Cardiac muscle cell (in vitro differentiated cells and primary cell): ENCODE results near the gene PRIM1. TPM values are rescaled to one million over a fixed set of nuclear protein-coding genes. Genes with fewer than 3 reads are reported as not detected.
A peak's percentile ranks its signal among the peaks of the same experiment; 100 is the strongest.

Source experiments
- DNase-seq, 2 donors: peaks; one replicate each; pipeline versions ENCODE4 v3.0.0 to v3.0.0-alpha.2; 2010 to 2017; ENCODE audit warnings: low read depth in 1 of 2, low spot score in 1 of 2
- H3K27ac ChIP-seq: fragments of 200-600 bp; sonication (generic); 2 replicates; pipeline ENCODE4 v1.5.1; 2016
- H3K27me3 ChIP-seq: fragments of 200-600 bp; sonication (generic); 2 replicates; pipeline ENCODE4 v1.6.0; 2016; ENCODE audit warnings: control low read depth
- H3K36me3 ChIP-seq: fragments of 200-600 bp; sonication (generic); 2 replicates; pipeline ENCODE4 v1.5.1; 2016; ENCODE audit warnings: control low read depth
- H3K4me1 ChIP-seq: fragments of 200-600 bp; sonication (generic); 2 replicates; pipeline ENCODE4 v1.8.1; 2017; ENCODE audit warnings: low read depth, mild to moderate bottlenecking, mixed run types
- H3K4me3 ChIP-seq: fragments of 200-600 bp; sonication (generic); 2 replicates; pipeline ENCODE4 v1.5.1; 2016; ENCODE audit warnings: mild to moderate bottlenecking
- H3K9me3 ChIP-seq: fragments of 200-600 bp; sonication (generic); 2 replicates; pipeline ENCODE4 v1.5.1; 2017; ENCODE audit warnings: low read depth, mild to moderate bottlenecking, control low read depth
- CTCF ChIP-seq: IDR thresholded peaks from 2 replicates; pipeline ENCODE4 v1.5.1; 2012; ENCODE audit warnings: low read depth, mild to moderate bottlenecking, low read length
- polyA plus RNA-seq: library from polyadenylated mRNA; unstranded; fragments of >200 nt; fragmentation: Nextera tagmentation; extraction: Ambion mirVana; gene quantifications from 2 replicates; pipeline ENCODE4 v1.2.1, GENCODE V29; 2016
- total RNA-seq: library from RNA; depleted of rRNA; stranded (reverse); fragments of >200 nt; gene quantifications from 2 replicates; pipeline ENCODE4 v1.2.3, GENCODE V29; 2016

PRIM1 gene
- total and polyA plus RNA-seq, 2 experiments from 2014 or later, result 6.0 to 15.4 TPM

- H3K9me3 ChIP-seq, result no peaks in the 10 kb centered on the region
- no peaks in the 10 kb centered on the region for H3K27me3 ChIP-seq
- no peak for DNase-seq
- no peaks in the 10 kb centered on the region for H3K4me1 ChIP-seq
- H3K27ac ChIP-seq, result no peak overlapping the region
- H3K4me3 ChIP-seq, result no peak overlapping the region
- no peak for TF ChIP-seq CTCF
- H3K36me3 ChIP-seq, result no peaks in the 10 kb centered on the region
Observed at GRCh38 chr12:56766535-56766934, 14.4 kb upstream of the PRIM1 start.

- Histone ChIP-seq H3K27me3 (no peaks in the 10 kb centered on the region), H3K27ac (no peak overlapping the region), H3K9me3 (no peaks in the 10 kb centered on the region), H3K4me1 (no peaks in the 10 kb centered on the region), H3K4me3 (no peak overlapping the region), H3K36me3 (no peaks in the 10 kb centered on the region)
- TF ChIP-seq CTCF, result no peak
- DNase-seq, result peak in 1 of 2 donors; percentile 45
Observed at GRCh38 chr12:56763753-56764657, 11.9 kb upstream of the PRIM1 start.

DNA sequence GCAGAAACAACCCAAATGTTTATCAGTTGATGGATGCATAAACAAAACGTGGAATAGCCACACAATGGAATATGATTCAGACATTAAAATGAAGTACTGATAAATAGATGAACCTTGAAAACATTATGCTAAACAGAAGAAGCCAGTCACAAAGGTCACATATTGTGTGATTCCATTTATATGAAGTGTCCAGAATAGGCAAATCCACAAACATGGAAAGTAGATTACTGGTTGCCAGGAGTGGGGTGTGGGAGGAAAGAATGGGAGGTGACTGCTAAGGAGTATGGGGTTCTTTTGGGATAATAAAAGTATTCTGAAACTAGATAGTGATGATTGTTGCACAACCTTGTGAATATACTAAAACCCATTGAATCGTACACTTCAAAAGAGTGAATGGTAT lies 9.7 kb upstream of the PRIM1 start:
- H3K4me3 ChIP-seq, result no peak overlapping the region
- H3K27ac ChIP-seq, result no peak overlapping the region
- no peaks in the 10 kb centered on the region for H3K36me3 ChIP-seq
- no peak for TF ChIP-seq CTCF
- H3K4me1 ChIP-seq, result no peaks in the 10 kb centered on the region
- no peaks in the 10 kb centered on the region for H3K9me3 ChIP-seq
- peak in 1 of 2 donors; percentile 12 for DNase-seq
- no peaks in the 10 kb centered on the region for H3K27me3 ChIP-seq

- Histone ChIP-seq H3K4me1 (no peaks in the 10 kb centered on the region), H3K27me3 (no peaks in the 10 kb centered on the region), H3K36me3 (no peaks in the 10 kb centered on the region), H3K9me3 (no peaks in the 10 kb centered on the region), H3K27ac (no peak overlapping the region), H3K4me3 (no peak overlapping the region)
- no peak for DNase-seq
- TF ChIP-seq CTCF, result no peak
Observed at GRCh38 chr12:56760460-56760859, 8.3 kb upstream of the PRIM1 start.

GRCh38 chr12:56759263-56759908 lies 7.3 kb upstream of the PRIM1 start:
- Histone ChIP-seq H3K36me3 (no peaks in the 10 kb centered on the region), H3K4me1 (no peaks in the 10 kb centered on the region), H3K4me3 (no peak overlapping the region), H3K9me3 (no peaks in the 10 kb centered on the region), H3K27ac (no peak overlapping the region), H3K27me3 (no peaks in the 10 kb centered on the region)
- DNase-seq, result no peak
- TF ChIP-seq CTCF, result no peak
